Measurements from ENCODE around the gene ERBIN. TPM values are rescaled to one million over a fixed set of nuclear protein-coding genes. Genes with fewer than 3 reads are reported as not detected.
"Not testable (repeated sequence)": the region's sequence is repeated elsewhere in the genome, so short reads cannot be mapped to it uniquely, and the experiment has no call there.

ERBIN gene
- total RNA-seq, 1 donor from 2014 or later = 67.0 TPM

DNA sequence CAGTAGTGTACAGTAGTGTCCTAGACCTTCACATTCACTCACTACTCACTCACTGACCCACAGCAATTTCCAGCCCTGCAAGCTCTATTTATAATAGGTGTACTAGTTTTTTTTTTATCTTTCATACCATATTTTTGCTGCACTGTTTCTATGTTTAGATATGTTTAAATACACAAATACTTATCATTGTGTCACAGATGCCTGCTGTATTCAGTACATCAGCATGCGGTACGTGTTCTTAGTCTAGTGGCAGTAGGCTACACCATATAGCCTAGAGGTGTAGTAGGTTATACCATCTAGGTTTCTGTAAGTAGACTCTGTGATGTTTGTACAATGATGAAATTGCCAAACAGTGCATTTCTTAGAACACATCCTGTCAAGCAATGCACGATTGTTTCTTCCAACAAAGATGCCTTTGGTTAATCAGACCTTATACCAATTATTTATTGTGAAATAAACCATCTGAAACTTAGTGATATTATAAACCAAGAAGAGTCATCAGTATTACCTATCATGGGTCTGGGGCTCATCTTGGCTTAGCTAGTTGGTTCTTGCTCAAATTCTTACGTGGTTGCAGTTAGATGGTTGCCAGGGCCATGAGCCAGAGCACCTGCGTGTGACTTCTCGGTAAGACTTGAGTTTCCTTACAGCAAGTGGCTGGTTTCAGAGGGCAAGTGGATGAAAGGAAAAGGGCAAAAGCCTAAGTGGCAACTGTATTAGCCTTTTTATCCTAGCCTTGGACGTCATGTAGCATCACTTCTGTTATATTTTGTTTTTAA lies 41.1 kb downstream of the ERBIN start:
- H3K27ac ChIP-seq = no peak overlapping the region

DNA sequence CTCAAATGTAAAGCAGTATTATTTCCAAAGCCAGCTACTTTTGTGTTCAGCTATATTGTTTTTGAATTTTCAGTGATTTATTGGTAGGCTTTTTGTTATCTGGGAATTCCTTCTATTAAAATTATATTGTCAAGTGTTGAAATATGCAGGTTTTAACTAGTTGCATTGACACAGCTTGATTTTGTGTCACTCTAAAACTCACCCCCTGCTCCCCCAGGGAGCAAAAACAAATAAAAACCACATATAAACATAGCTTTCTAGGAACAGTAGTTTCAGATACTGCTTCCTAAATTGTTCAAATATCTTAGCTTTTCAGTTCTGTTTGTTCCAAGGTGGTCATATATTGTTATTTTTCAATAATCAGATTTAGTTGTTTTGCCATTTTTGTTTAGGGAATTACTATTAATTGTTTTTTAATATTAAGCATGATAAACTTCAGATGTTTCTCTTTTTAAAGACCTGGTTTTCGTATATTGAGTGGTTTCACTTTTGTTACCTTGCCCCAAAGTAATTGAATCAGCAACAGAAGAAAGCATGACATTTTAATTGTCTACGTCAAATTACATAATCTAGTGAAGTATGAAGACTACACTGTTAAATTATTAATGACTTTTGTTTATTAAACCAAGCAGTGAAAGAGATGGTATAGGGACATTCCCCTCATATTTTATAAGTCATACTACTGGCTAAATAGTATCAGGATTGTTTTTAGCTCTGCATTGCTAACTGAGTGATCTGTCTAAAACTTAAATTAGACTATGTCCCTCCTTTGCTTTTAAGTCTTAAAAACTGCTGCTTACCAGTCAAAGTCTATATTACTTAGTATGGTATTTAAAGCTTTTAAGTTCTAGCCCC lies 43.4 kb downstream of the ERBIN start:
- Histone ChIP-seq H3K27me3 (no peaks in the 10 kb centered on the region), H3K9me3 (no peaks in the 10 kb centered on the region), H3K4me1 (peaks cover 17% of the 10 kb centered on the region), H3K27ac (no peak overlapping the region), H3K36me3 (no peaks in the 10 kb centered on the region), H3K4me3 (no peak overlapping the region)
- no peak for DNase-seq
- no peak for ATAC-seq
- intact Hi-C loops (cut with DNase I) = no loop called here
- TF ChIP-seq, protein P1, sequence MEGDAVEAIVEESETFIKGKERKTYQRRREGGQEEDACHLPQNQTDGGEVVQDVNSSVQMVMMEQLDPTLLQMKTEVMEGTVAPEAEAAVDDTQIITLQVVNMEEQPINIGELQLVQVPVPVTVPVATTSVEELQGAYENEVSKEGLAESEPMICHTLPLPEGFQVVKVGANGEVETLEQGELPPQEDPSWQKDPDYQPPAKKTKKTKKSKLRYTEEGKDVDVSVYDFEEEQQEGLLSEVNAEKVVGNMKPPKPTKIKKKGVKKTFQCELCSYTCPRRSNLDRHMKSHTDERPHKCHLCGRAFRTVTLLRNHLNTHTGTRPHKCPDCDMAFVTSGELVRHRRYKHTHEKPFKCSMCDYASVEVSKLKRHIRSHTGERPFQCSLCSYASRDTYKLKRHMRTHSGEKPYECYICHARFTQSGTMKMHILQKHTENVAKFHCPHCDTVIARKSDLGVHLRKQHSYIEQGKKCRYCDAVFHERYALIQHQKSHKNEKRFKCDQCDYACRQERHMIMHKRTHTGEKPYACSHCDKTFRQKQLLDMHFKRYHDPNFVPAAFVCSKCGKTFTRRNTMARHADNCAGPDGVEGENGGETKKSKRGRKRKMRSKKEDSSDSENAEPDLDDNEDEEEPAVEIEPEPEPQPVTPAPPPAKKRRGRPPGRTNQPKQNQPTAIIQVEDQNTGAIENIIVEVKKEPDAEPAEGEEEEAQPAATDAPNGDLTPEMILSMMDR (IDR thresholded peaks at IDR 0.05) = no peak

More for the DNA sequence above, 41.1 kb downstream of the ERBIN start:
- no peak overlapping the region for H3K4me3 ChIP-seq
- H3K27me3 ChIP-seq = no peaks in the 10 kb centered on the region
- TF ChIP-seq, protein P1 (IDR thresholded peaks at IDR 0.05) = no peak
- peaks cover 17% of the 10 kb centered on the region for H3K4me1 ChIP-seq
- H3K36me3 ChIP-seq = no peaks in the 10 kb centered on the region
- no peak for ATAC-seq
- no peak for DNase-seq
- no peaks in the 10 kb centered on the region for H3K9me3 ChIP-seq
- intact Hi-C loops (cut with DNase I) = no loop called here

DNA sequence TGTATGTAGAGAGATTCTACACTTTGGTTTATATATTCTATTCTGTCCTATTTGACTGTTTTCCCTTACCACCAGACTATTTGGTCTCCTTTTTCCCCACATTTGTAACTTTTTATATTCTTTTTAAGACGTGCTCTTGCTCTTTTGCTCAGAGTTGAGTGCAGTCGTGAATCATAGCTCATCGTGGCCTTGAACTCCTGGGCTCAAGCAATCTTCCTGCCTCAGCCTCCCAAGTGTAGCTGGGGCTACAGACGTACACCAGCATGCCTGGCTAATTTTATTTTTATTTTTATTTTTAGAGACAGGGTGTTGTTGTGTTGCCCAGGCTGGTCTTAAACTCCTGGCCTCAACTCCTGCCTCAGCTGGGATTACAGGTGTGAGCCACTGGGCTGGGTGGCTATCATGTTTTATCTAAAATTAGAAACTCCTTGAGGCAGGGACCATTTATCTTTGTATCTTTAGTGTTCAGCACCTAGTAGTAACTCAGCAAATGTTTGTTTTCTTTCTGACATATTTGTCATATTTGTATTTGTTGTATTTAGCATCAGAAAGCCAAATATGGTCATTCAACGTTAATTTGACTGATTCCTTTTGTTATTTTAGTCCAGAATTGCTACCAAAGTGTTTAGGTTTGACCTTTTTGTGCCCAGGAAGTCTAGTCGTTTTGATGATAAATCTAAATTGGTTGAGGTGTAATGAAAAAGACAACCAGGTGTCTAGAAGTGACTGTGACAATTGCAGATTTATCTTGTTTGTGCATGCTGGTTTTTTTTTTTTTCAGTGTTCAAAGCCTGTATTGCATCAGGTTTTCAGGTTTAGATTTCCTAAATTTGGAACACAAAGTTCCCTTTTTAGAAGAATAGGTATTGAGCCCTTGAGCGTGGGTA lies 44.3 kb downstream of the ERBIN start:
- Histone ChIP-seq H3K4me1 (peaks cover 12% of the 10 kb centered on the region), H3K36me3 (no peaks in the 10 kb centered on the region), H3K4me3 (no peak overlapping the region), H3K27me3 (no peaks in the 10 kb centered on the region), H3K9me3 (no peaks in the 10 kb centered on the region), H3K27ac (no peak overlapping the region)
- intact Hi-C loops (cut with DNase I) = no loop called here
- DNase-seq = no peak
- TF ChIP-seq, protein P1 (IDR thresholded peaks at IDR 0.05) = no peak
- no peak for ATAC-seq

DNA sequence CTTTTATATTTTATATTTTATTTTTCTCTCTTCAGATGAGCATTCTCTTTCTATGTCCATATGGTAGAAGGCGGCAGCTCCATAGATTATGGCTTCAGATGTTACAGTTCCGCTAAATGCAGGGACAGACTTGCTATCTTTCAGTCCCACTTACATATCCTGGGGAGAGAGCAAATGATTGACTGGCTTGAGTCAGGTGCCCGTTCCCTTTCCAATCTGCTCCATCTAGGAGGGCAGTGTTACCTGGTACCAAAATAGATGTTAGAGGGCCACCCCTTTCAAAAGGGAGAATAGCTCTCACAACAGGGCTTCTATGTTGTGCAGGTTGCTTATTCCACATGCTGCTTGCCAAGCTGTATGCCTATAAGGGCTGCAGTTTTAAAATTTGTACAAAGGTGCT lies 45.3 kb downstream of the ERBIN start:
- TF ChIP-seq, protein P1 (IDR thresholded peaks at IDR 0.05) = no peak
- Histone ChIP-seq H3K27me3 (no peaks in the 10 kb centered on the region), H3K4me1 (peaks cover 11% of the 10 kb centered on the region), H3K36me3 (no peaks in the 10 kb centered on the region), H3K9me3 (no peaks in the 10 kb centered on the region), H3K4me3 (no peak overlapping the region), H3K27ac (no peak overlapping the region)
- ATAC-seq = no peak
- intact Hi-C loops (cut with DNase I) = no loop called here
- no peak for DNase-seq

DNA sequence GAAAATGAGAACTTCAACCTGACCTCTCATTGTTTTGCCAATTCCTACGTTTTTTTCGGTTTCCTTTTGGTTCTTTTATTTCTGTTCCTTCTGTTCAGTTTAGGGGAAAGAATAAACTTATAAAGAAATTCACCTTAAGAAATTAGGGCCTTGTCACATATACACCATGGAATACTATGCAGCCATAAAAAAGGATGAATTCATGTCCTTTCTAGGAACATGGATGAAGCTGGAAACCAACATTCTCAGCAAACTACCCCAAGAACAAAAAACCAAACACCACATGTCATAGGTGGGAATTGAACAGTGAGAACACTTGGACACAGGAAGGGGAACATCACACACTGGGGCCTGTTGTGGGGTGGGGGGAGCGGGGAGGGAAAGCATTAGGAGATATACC lies 46.5 kb downstream of the ERBIN start:
- peaks cover 11% of the 10 kb centered on the region for H3K4me1 ChIP-seq
- H3K4me3 ChIP-seq; H3K27me3 ChIP-seq; ATAC-seq; H3K36me3 ChIP-seq; DNase-seq; H3K27ac ChIP-seq; H3K9me3 ChIP-seq; intact Hi-C loops (cut with DNase I): not testable (repeated sequence)

All from upper lobe of right lung (tissue), 1 donor.